ENCODE measurements around the gene ZNF714.
A peak's percentile ranks its signal among the peaks of the same experiment; 100 is the strongest.

The ZNF714 gene

GRCh38 chr19:21082011-21082975, at the start of gene ZNF714:
Gene ZNF714 (plus strand): TSS chr19:21082203. CDS start chr19:21098269, 16,066 bp downstream.
- peak; percentile 78 to 95 for DNase-seq

- no peak for DNase-seq
Observed at GRCh38 chr19:21045028-21045427, 37.0 kb upstream of the ZNF714 start.

GRCh38 chr19:21046489-21046888, 35.5 kb upstream of the ZNF714 start:
- DNase-seq: no peak

GRCh38 chr19:21047716-21048115, 34.3 kb upstream of the ZNF714 start:
- peak; percentile 6 to 73 for DNase-seq

- DNase-seq: no peak
Observed at GRCh38 chr19:21052902-21053301, 29.1 kb upstream of the ZNF714 start.

- DNase-seq: no peak
Observed at GRCh38 chr19:21065336-21065735, 16.7 kb upstream of the ZNF714 start.

- DNase-seq: peak; percentile 20 to 91
Observed at GRCh38 chr19:21084343-21084742, 2.3 kb downstream of the ZNF714 start.

GRCh38 chr19:21087871-21088270, 5.9 kb downstream of the ZNF714 start:
- DNase-seq: no peak

GRCh38 chr19:21092109-21092508, 10.1 kb downstream of the ZNF714 start:
- DNase-seq: no peak

GRCh38 chr19:21094347-21095025, 12.5 kb downstream of the ZNF714 start:
- DNase-seq: no peak

GRCh38 chr19:21098291-21098690, 16.3 kb downstream of the ZNF714 start:
- DNase-seq: no peak

GRCh38 chr19:21101521-21102242, 19.7 kb downstream of the ZNF714 start:
- DNase-seq: no peak

GRCh38 chr19:21109116-21109515, 27.1 kb downstream of the ZNF714 start:
- peak in 1 of 2 donors; percentile 31 for DNase-seq

- no peak for DNase-seq
Observed at GRCh38 chr19:21110183-21110582, 28.2 kb downstream of the ZNF714 start.

GRCh38 chr19:21115430-21115829, 33.4 kb downstream of the ZNF714 start:
- DNase-seq: no peak

GRCh38 chr19:21117041-21117907, 35.3 kb downstream of the ZNF714 start:
- no peak for DNase-seq

GRCh38 chr19:21126078-21126477, 44.1 kb downstream of the ZNF714 start:
- no peak for DNase-seq

GRCh38 chr19:21127001-21127400, 45.0 kb downstream of the ZNF714 start:
- no peak for DNase-seq

- no peak for DNase-seq
Observed at GRCh38 chr19:21127898-21128297, 45.9 kb downstream of the ZNF714 start.

GRCh38 chr19:21128901-21129698, 47.1 kb downstream of the ZNF714 start:
- DNase-seq: peak in 1 of 2 donors; percentile 36

GRCh38 chr19:21130097-21130775, 48.2 kb downstream of the ZNF714 start:
- DNase-seq: no peak

Measured in inflammatory macrophage treated with lipopolysaccharide for 1 hour (primary cell).